Measurements from ENCODE around the gene ELAPOR1. TPM values are rescaled to one million over a fixed set of nuclear protein-coding genes. Genes with fewer than 3 reads are reported as not detected.

The ELAPOR1 gene
- total and polyA plus RNA-seq, 2 of the 4 experiments (the other 2 are of a cell fraction): 0.54 to 1.6 TPM

DNA sequence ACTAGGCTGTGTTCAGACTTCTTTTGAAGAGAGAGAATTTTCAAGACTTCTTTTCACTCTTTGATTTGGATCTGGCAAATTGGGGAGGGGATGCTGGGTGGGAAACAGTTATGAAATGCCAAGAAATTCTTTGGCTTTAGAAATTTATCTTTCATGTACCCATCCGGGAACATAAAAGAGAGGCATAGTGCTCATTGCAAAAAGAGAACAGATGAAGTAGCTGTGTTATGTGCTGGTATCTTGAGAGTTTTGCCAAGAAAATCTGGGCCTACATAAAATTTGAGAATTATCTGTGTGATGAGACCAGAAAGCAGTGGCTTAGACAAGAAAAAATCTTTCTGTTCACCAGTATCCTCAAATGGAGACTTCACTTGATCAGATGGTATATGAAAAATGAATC lies 19.0 kb upstream of the ELAPOR1 start:
- Histone ChIP-seq H2BK120ac (ENCODE audit: low read depth, low read length) (peak overlapping the region; percentile 78), H2BK15ac (ENCODE audit: low read depth, low read length) (peak overlapping the region; percentile 71; the same call in 1 of the 3 replicates), H3K4me3 (ENCODE audit: insufficient read depth, low read depth, low read length) (no peak overlapping the region), H3K27me3 (ENCODE audit: control insufficient read depth, insufficient read depth, low read length) (no peaks in the 10 kb centered on the region), H3K36me3 (ENCODE audit: control insufficient read depth, insufficient read depth, low read length) (peaks cover 3% of the 10 kb centered on the region; the same call in 1 of the 2 replicates), H4K20me1 (ENCODE audit: insufficient read depth, low read length) (no peaks in the 10 kb centered on the region), H2BK5ac (ENCODE audit: low read depth, low read length, poor library complexity, severe bottlenecking) (peak overlapping the region; percentile 49), H2AFZ (replicated peaks; ENCODE audit: low read length, poor library complexity) (no peak overlapping the region), H3K23ac (ENCODE audit: low read depth, low read length) (peak overlapping the region; percentile 32), H3K56ac (ENCODE audit: extremely low read depth, insufficient read depth, low read length) (peak overlapping the region; percentile 82), H3K9me1 (ENCODE audit: insufficient read depth, low read length) (peaks cover 4% of the 10 kb centered on the region), H2AK5ac (ENCODE audit: low read depth, low read length) (peak overlapping the region; percentile 54; the same call in 1 of the 2 replicates), H3K14ac (replicated peaks; ENCODE audit: low read depth, low read length) (peak overlapping the region; percentile 2; the same call in 1 of the 2 replicates), H3K4ac (ENCODE audit: low read depth, low read length) (peak overlapping the region; percentile 62; the same call in 1 of the 2 replicates), H3K27ac (ENCODE audit: insufficient read depth, low read length) (peak overlapping the region; percentile 66), H3K4me1 (ENCODE audit: control insufficient read depth, insufficient read depth, low read length) (peaks cover 8% of the 10 kb centered on the region; the same call in 1 of the 2 replicates), H3K79me1 (ENCODE audit: low read depth in 1 of 2, low read length in 2 of 2) (peaks cover 22 to 49% of the 10 kb centered on the region in 2 experiments), H3K4me2 (ENCODE audit: low read depth, low read length) (peak overlapping the region; percentile 69; the same call in 1 of the 2 replicates), H2AK9ac (replicated peaks; ENCODE audit: low read depth, low read length, poor library complexity) (no peak overlapping the region), H3K9ac (ENCODE audit: low read depth, low read length) (peak overlapping the region; percentile 8; the same call in 1 of the 2 replicates), H4K5ac (ENCODE audit: low read depth, low read length) (peak overlapping the region; percentile 45; the same call in 1 of the 2 replicates), H3K9me3 (ENCODE audit: control insufficient read depth, insufficient read depth, low read length) (no peaks in the 10 kb centered on the region), H2BK20ac (ENCODE audit: low read depth, low read length) (peak overlapping the region; percentile 53), H4K8ac (ENCODE audit: low read depth in 2 of 2, low read length in 2 of 2) (peak overlapping the region; percentile 42 to 83), H4K91ac (ENCODE audit: insufficient read depth, low read depth, low read length) (peak overlapping the region; percentile 73), H3K18ac (ENCODE audit: low read depth, low read length) (peak overlapping the region; percentile 10; the same call in 1 of the 2 replicates)
- in situ Hi-C loops (cut with MboI; ENCODE audit: low sequenced_read_pairs) (no loop called here), intact Hi-C loops (cut with micrococcal nuclease) (no loop called here), dilution Hi-C loops (cut with HindIII; ENCODE audit: low sequenced_read_pairs, unreplicated experiment) (no loop called here)
- ATAC-seq (ENCODE audit: low read depth) (no peak), DNase-seq (no peak)
- no TSS peak for BruUV-seq (replicated peaks)
- CTCF ChIA-PET: no interaction called here
- TF ChIP-seq RFX5 (IDR thresholded peaks at IDR 0.05; ENCODE audit: low read depth, low read length): no peak
- TF ChIP-seq NFE2L2 (IDR thresholded peaks at IDR 0.05; ENCODE audit: low read depth, low read length): no peak
- no peak for TF ChIP-seq BHLHE40 (IDR thresholded peaks at IDR 0.05; ENCODE audit: low read depth, low read length)
- no peak for TF ChIP-seq MAZ (IDR thresholded peaks at IDR 0.05; ENCODE audit: borderline replicate concordance, low read depth, low read length)
- TF ChIP-seq CTCF (conservative IDR thresholded peaks at IDR 0.05; ENCODE audit: low read depth, low read length): no peak
- no peak for TF ChIP-seq SMC3 (IDR thresholded peaks at IDR 0.05; ENCODE audit: low read depth, low read length)
- no peak for TF ChIP-seq MXI1 (IDR thresholded peaks at IDR 0.05; ENCODE audit: borderline replicate concordance, low read depth, low read length)
- TF ChIP-seq, protein P1, sequence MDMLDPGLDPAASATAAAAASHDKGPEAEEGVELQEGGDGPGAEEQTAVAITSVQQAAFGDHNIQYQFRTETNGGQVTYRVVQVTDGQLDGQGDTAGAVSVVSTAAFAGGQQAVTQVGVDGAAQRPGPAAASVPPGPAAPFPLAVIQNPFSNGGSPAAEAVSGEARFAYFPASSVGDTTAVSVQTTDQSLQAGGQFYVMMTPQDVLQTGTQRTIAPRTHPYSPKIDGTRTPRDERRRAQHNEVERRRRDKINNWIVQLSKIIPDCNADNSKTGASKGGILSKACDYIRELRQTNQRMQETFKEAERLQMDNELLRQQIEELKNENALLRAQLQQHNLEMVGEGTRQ (IDR thresholded peaks at IDR 0.05; ENCODE audit: low read depth, low read length): no peak
- no peak for TF ChIP-seq MAFK (IDR thresholded peaks at IDR 0.05; ENCODE audit: low read depth, low read length)
- no CpG with 5 or more reads among the region's 1 CpG for WGBS, 2 experiments (ENCODE audit: extremely low coverage in 2 of 2, insufficient read length in 1 of 2)
- POLR2A ChIA-PET (ENCODE audit: unreplicated experiment): interaction anchor here (0.7 kb wide), 1 partner anchor 27 kb away, joined by 3 read pairs; no protein-coding TSS in a partner anchor

Measured in IMR-90 (cell line).